ENCODE results near the gene TAOK3. TPM values are rescaled to one million over a fixed set of nuclear protein-coding genes. Genes with fewer than 3 reads are reported as not detected.

TAOK3 gene
- total and polyA plus RNA-seq, 2 donors (not counting 1 experiment from before 2014, with no cell fraction given) = 30.0 to 80.4 TPM

DNA sequence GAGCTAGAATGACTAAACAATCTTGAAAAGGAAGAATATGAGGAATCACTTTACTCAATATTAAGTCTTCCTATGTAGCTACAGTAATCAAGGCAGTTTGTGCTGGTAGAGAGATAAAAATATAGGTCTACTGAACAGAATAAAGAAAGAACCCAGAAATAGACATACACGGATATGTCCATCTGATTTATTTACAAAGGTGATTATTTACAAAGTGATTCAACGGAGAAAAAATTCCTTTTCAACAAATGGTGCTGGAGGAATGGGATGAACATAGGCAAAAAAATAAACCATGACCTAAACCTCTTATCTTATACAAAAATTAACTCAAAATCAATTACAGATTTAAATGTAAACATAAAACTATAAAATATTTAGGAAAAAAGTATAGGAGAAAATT is 36.6 kb downstream of the TAOK3 start:
- ATAC-seq (ENCODE audit: low read depth) (no peak), DNase-seq (no peak)
- H3K9me3 Mint-ChIP-seq (ENCODE audit: insufficient read depth) = peaks cover 4% of the 10 kb centered on the region
- H3K27ac Mint-ChIP-seq = no peak overlapping the region
- TF ChIP-seq EZH2 (IDR thresholded peaks at IDR 0.05; ENCODE audit: borderline replicate concordance, insufficient read depth, low read depth, low read length, poor library complexity, severe bottlenecking) = no peak
- TF ChIP-seq, protein P1, sequence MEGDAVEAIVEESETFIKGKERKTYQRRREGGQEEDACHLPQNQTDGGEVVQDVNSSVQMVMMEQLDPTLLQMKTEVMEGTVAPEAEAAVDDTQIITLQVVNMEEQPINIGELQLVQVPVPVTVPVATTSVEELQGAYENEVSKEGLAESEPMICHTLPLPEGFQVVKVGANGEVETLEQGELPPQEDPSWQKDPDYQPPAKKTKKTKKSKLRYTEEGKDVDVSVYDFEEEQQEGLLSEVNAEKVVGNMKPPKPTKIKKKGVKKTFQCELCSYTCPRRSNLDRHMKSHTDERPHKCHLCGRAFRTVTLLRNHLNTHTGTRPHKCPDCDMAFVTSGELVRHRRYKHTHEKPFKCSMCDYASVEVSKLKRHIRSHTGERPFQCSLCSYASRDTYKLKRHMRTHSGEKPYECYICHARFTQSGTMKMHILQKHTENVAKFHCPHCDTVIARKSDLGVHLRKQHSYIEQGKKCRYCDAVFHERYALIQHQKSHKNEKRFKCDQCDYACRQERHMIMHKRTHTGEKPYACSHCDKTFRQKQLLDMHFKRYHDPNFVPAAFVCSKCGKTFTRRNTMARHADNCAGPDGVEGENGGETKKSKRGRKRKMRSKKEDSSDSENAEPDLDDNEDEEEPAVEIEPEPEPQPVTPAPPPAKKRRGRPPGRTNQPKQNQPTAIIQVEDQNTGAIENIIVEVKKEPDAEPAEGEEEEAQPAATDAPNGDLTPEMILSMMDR (IDR thresholded peaks at IDR 0.05) = no peak
- peaks cover 84% of the 10 kb centered on the region for H3K79me2 ChIP-seq (ENCODE audit: control insufficient read depth, insufficient read depth, low read length)
- ChIA-PET POLR2A (no interaction called here), CTCF (no interaction called here)
- no CpG with 5 or more reads among the region's 2 CpGs for WGBS (ENCODE audit: insufficient coverage)
- peaks cover 35% of the 10 kb centered on the region for H3K4me1 Mint-ChIP-seq
- no peaks in the 10 kb centered on the region for H3K9me3 ChIP-seq (ENCODE audit: control extremely low read depth in 1 of 3, control insufficient read depth in 2 of 3, insufficient read depth in 1 of 3, low read length in 2 of 3)
- peaks cover 1 to 3% of the 10 kb centered on the region in 2 experiments for H3K36me3 ChIP-seq (replicated peaks in 1 of 2; ENCODE audit: control extremely low read depth in 1 of 2, control insufficient read depth in 1 of 2, extremely low read depth in 1 of 2, insufficient read depth in 2 of 2, low read length in 1 of 2)
- no peaks in the 10 kb centered on the region for H4K20me1 ChIP-seq (ENCODE audit: control insufficient read depth, insufficient read depth, low read length, poor library complexity, severe bottlenecking)
- no peak overlapping the region for H2AFZ ChIP-seq (ENCODE audit: insufficient read depth, low read depth, low read length, poor library complexity, severe bottlenecking)
- no peaks in the 10 kb centered on the region for H3K27me3 ChIP-seq (replicated peaks in 1 of 4; ENCODE audit: control extremely low read depth in 1 of 4, control insufficient read depth in 3 of 4, insufficient read depth in 4 of 4, low read length in 3 of 4)
- intact Hi-C loops (cut with micrococcal nuclease) = no loop called here
- no peak overlapping the region for H3K4me3 ChIP-seq (ENCODE audit: control extremely low read depth in 1 of 5, extremely low read depth in 1 of 5, insufficient read depth in 1 of 5, low read depth in 2 of 5, low read length in 4 of 5)
- H3K9ac ChIP-seq (ENCODE audit: low read length) = no peak overlapping the region
- no peak overlapping the region for H3K4me3 Mint-ChIP-seq
- H3K27ac ChIP-seq (ENCODE audit: low read length in 2 of 2) = no peak overlapping the region
- no peaks in the 10 kb centered on the region for H3K27me3 Mint-ChIP-seq
- H3K4me1 ChIP-seq (ENCODE audit: control insufficient read depth in 2 of 2, insufficient read depth in 2 of 2, low read length in 2 of 2) = peaks cover 1 to 7% of the 10 kb centered on the region in 2 donors
- H3K4me2 ChIP-seq (replicated peaks; ENCODE audit: low read depth, low read length, poor library complexity, severe bottlenecking) = no peak overlapping the region

DNA sequence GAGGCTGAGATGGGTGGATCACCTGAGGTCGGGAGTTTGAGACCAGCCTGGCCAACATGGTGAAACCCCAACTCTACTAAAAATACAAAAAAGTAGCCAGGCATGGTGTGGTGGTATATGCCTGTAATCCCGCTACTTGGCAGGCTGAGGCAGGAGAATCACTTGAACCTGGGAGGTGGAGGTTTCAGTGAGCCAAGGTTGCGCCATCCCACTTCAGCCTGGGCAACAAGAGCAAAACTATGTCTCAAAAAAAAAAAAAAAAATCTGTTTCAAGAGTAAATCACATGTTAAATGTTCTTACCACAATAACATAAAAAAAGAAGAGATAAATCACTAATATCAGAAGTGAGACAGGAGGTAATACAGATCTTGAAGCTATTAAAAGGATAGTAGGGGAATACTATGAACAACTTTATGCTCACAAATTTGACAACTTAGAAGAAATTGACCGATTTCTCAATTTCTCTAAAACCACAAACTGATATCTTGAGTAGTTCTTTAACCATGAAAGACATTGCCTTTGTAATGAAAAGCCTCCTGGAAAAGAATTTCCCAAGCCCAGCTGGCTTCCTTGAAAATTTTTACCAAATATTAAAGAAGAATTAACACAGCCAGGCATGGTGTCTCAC is 37.7 kb downstream of the TAOK3 start:
- no peaks in the 10 kb centered on the region for H3K27me3 Mint-ChIP-seq
- ATAC-seq (ENCODE audit: low read depth) (no peak), DNase-seq (no peak)
- H3K4me2 ChIP-seq (replicated peaks; ENCODE audit: low read depth, low read length, poor library complexity, severe bottlenecking) = no peak overlapping the region
- H3K27me3 ChIP-seq (replicated peaks in 1 of 4; ENCODE audit: control extremely low read depth in 1 of 4, control insufficient read depth in 3 of 4, insufficient read depth in 4 of 4, low read length in 3 of 4) = no peaks in the 10 kb centered on the region
- peaks cover 12% of the 10 kb centered on the region in 2 donors for H3K4me1 ChIP-seq (ENCODE audit: control insufficient read depth in 2 of 2, insufficient read depth in 2 of 2, low read length in 2 of 2)
- intact Hi-C loops (cut with micrococcal nuclease) = no loop called here
- H3K4me1 Mint-ChIP-seq = peaks cover 42% of the 10 kb centered on the region
- no CpG with 5 or more reads among the region's 4 CpGs for WGBS (ENCODE audit: insufficient coverage)
- peak overlapping the region; percentile 20 for H3K27ac Mint-ChIP-seq
- H3K27ac ChIP-seq (ENCODE audit: low read length in 2 of 2) = no peak overlapping the region
- H3K79me2 ChIP-seq (ENCODE audit: control insufficient read depth, insufficient read depth, low read length) = peaks cover 81% of the 10 kb centered on the region
- H4K20me1 ChIP-seq (ENCODE audit: control insufficient read depth, insufficient read depth, low read length, poor library complexity, severe bottlenecking) = no peaks in the 10 kb centered on the region
- POLR2A ChIA-PET = interaction anchor here (0.7 kb wide), 1 partner anchor 45 kb away, joined by 3 read pairs; no protein-coding TSS in a partner anchor
- peaks cover 4% of the 10 kb centered on the region for H3K9me3 Mint-ChIP-seq (ENCODE audit: insufficient read depth)
- H2AFZ ChIP-seq (ENCODE audit: insufficient read depth, low read depth, low read length, poor library complexity, severe bottlenecking) = no peak overlapping the region
- TF ChIP-seq EZH2 (IDR thresholded peaks at IDR 0.05; ENCODE audit: borderline replicate concordance, insufficient read depth, low read depth, low read length, poor library complexity, severe bottlenecking) = no peak
- TF ChIP-seq, protein P1 (IDR thresholded peaks at IDR 0.05) = no peak
- no peak overlapping the region for H3K4me3 Mint-ChIP-seq
- no peak overlapping the region for H3K9ac ChIP-seq (ENCODE audit: low read length)
- H3K4me3 ChIP-seq (ENCODE audit: control extremely low read depth in 1 of 5, extremely low read depth in 1 of 5, insufficient read depth in 1 of 5, low read depth in 2 of 5, low read length in 4 of 5) = no peak overlapping the region
- CTCF ChIA-PET = interaction anchor here (0.7 kb wide), 1 partner anchor 151 kb away, joined by 6 read pairs; no protein-coding TSS in a partner anchor
- no peaks in the 10 kb centered on the region for H3K9me3 ChIP-seq (ENCODE audit: control extremely low read depth in 1 of 3, control insufficient read depth in 2 of 3, insufficient read depth in 1 of 3, low read length in 2 of 3)
- H3K36me3 ChIP-seq (replicated peaks in 1 of 2; ENCODE audit: control extremely low read depth in 1 of 2, control insufficient read depth in 1 of 2, extremely low read depth in 1 of 2, insufficient read depth in 2 of 2, low read length in 1 of 2) = peaks cover 1 to 3% of the 10 kb centered on the region in 2 experiments

Data from B cell (primary cell).